Astrocyte of the spinal cord (primary cell): ENCODE measurements around the gene IQGAP2.

ENCODE experiments used
- DNase-seq: peaks from one replicate; pipeline ENCODE4 v3.0.0; 2011; ENCODE audit warnings: low read depth, low spot score
- H3K4me3 ChIP-seq: 2 replicates; pipeline ENCODE4 v1.5.1; 2011; ENCODE audit warnings: low read depth, mild to moderate bottlenecking, low read length, moderate library complexity
- CTCF ChIP-seq: IDR thresholded peaks from 2 replicates; pipeline ENCODE4 v1.5.1; 2012; ENCODE audit warnings: low read depth, mild to moderate bottlenecking, low read length, inconsistent platforms
- in situ Hi-C: cut with HindIII; loops from 2 replicates; pipeline ENCODE4 v1.10.0; 2017; ENCODE audit warnings: low sequenced_read_pairs

The IQGAP2 gene

GRCh38 chr5:76476474-76477038 lies 73.5 kb downstream of the IQGAP2 start:
- DNase-seq, result no peak
- no peak overlapping the region for H3K4me3 ChIP-seq
- in situ Hi-C loops, result no loop called here
- TF ChIP-seq CTCF, result no peak

GRCh38 chr5:76477061-76477460 lies 74.0 kb downstream of the IQGAP2 start:
- TF ChIP-seq CTCF, result no peak
- no peak overlapping the region for H3K4me3 ChIP-seq

GRCh38 chr5:76477571-76477970 lies 74.5 kb downstream of the IQGAP2 start:
- no peak for TF ChIP-seq CTCF
- no peak for DNase-seq
- in situ Hi-C loops, result no loop called here
- no peak overlapping the region for H3K4me3 ChIP-seq

More at GRCh38 chr5:76477061-76477460, 74.0 kb downstream of the IQGAP2 start:
- in situ Hi-C loops, result no loop called here
- no peak for DNase-seq

- in situ Hi-C loops, result no loop called here
- H3K4me3 ChIP-seq, result no peak overlapping the region
- TF ChIP-seq CTCF, result no peak
- no peak for DNase-seq
Measured at GRCh38 chr5:76479281-76479680, 76.2 kb downstream of the IQGAP2 start.

- in situ Hi-C loops, result no loop called here
- no peak for DNase-seq
- no peak overlapping the region for H3K4me3 ChIP-seq
- no peak for TF ChIP-seq CTCF
Measured at GRCh38 chr5:76479973-76480667, 77.0 kb downstream of the IQGAP2 start.

- H3K4me3 ChIP-seq, result no peak overlapping the region
- no peak for TF ChIP-seq CTCF
- in situ Hi-C loops, result no loop called here
- DNase-seq, result no peak
Measured at GRCh38 chr5:76482984-76483383, 79.9 kb downstream of the IQGAP2 start.
